HG03064 (cell line): ENCODE measurements around the gene PLAAT2.
"Not testable (repeated sequence)": the region's sequence is repeated elsewhere in the genome, so short reads cannot be mapped to it uniquely, and the experiment has no call there.

Source experiments
- ATAC-seq: cut with Tn5 transposase; IDR thresholded peaks from one replicate; pipeline ENCODE4 v1.9.1; 2021; ENCODE audit warnings: low read depth; ENCODE audit not compliant: unreplicated experiment

Gene PLAAT2

GRCh38 chr11:63563201-63564055, at the start of gene PLAAT2:
Gene PLAAT2 (minus strand): TSS chr11:63563379. CDS start chr11:63563324, 55 bp downstream.
- ATAC-seq = no peak

GRCh38 chr11:63612181-63612580, 49.0 kb upstream of the PLAAT2 start:
- no peak for ATAC-seq

DNA sequence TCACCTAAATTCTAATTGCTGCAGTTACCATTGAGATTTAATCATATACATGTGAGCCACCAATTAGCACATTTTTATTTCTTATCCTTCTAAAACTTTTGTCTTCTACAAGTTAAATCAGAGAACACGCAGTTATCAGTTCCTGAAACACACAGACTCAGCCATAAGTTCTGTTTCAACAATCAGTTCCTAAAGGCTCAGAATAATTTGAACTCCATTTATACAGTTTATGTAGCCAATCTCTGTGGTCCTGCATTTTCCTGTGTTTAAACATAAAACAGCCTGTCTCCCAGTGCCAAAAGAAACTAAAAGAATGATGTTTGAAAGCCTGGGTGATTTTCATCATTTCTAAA, 48.2 kb upstream of the PLAAT2 start:
- ATAC-seq = no peak

- no peak for ATAC-seq
Measured at GRCh38 chr11:63610604-63611394, 47.6 kb upstream of the PLAAT2 start.

DNA sequence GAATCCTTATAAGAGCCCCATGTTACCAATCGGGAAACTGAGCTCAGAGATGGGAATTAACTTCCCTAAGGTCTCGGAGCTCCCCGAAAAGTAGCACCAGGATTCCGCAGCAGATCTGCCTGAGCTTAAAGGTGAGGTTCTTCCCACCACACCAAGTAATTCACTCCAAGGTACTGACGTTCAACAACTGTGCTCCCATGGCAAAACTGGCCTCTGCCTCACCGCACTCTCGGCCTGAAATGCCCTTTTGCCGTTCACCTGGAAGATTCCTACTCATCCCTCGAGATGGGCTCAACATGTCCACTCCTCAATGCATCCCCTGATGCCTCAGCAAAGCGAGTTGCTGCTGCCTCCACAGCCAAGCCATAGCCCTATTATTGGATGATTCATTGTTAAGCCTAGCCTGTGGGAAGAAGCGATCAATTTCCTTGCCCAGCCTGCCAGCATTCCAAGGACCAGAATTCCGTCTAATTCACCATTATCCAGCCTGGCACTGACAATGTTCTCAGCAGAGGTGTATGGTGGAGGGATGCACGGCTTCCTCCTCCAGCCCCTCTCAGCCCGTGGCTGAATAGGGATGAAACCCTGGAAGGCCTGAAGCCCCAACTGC, 46.9 kb upstream of the PLAAT2 start:
- no peak for ATAC-seq

GRCh38 chr11:63609536-63609935, 46.4 kb upstream of the PLAAT2 start:
- ATAC-seq = no peak

DNA sequence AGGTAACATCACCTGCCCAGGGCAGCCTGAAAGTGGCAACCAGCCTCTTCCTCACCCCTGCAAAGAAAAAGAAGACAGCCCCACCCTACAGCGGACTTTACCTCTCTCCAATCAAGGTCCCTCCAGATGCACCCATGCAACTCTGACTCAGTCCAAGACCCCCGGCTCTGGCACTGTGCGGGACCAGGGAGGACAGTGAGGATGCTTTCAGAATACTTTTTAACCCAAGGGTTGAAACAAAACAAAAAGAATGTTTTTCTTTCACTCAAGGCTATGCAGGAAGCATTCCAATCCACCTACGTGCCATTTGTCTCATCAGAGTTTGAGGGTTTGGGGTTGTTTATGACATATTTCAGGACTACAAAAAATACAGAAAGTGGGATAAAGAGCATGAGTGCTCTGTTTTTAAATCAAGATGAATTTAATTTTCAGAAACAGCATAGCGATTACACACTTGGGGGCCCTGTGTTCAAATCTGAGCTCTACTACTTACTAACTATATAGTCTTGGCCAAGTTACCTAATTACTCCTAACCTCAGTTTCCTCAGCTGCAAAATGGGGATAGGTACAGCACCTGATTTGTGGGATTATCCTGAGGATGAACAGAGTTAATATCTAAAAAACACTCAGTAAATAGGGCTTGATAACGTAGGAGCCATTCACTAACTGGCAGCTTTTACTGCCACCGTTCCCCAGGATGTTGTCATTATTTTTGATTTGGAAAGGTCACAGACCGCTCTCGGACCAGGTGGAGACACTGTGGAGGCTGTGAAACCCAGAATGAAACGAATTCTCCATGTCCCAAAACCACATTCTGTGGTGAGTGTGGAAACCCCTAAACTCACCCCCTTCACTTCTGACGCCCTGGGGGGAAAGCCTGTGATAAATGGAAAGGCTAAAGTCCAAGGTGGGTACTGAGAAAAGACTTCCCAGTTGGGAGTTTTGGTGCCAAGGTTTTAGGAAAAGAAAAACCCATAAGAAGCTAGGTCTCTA, 45.5 kb upstream of the PLAAT2 start:
- ATAC-seq = no peak

GRCh38 chr11:63603180-63603518, 40.0 kb upstream of the PLAAT2 start:
- ATAC-seq = no peak

DNA sequence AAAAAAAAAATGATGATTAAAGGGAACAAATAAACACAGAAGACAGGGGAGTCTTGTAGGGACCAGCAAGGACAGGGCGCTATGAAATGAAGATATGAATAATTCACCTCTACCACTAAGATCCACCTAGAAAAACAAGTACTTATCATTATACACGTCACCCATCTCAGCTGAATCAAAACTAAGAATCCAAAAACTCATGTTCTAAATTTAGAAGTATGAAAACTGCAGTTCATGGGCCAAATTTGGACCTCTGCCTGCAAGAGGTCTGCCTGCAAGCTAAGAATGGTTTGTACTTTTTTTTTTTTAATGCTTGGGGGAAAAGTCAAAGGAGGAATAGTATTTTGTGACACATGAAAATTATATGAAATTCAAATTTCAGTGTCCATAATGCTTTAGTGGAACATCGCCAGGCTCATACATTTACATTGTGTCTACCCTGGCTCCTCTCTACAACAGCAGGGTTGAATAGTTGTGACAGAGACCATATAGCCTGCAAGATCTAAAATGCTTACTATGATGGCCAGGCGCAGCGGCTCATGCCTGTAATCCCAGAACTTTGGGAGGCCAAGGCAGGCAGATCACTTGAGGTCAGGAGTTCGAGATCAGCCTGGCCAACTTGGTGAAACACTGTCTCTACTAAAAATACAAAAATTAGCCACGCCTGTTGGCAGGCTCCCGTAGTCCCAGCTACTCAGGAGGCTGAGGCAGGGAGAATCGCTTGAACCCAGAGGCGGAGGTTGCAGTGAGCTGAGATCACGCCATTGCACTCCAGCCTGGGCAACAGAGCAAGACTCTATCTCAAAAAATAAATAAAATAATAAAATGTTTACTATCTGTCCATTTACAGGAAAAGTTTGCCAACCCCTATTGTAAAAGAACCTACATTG, 39.4 kb upstream of the PLAAT2 start:
- ATAC-seq = not testable (repeated sequence)

DNA sequence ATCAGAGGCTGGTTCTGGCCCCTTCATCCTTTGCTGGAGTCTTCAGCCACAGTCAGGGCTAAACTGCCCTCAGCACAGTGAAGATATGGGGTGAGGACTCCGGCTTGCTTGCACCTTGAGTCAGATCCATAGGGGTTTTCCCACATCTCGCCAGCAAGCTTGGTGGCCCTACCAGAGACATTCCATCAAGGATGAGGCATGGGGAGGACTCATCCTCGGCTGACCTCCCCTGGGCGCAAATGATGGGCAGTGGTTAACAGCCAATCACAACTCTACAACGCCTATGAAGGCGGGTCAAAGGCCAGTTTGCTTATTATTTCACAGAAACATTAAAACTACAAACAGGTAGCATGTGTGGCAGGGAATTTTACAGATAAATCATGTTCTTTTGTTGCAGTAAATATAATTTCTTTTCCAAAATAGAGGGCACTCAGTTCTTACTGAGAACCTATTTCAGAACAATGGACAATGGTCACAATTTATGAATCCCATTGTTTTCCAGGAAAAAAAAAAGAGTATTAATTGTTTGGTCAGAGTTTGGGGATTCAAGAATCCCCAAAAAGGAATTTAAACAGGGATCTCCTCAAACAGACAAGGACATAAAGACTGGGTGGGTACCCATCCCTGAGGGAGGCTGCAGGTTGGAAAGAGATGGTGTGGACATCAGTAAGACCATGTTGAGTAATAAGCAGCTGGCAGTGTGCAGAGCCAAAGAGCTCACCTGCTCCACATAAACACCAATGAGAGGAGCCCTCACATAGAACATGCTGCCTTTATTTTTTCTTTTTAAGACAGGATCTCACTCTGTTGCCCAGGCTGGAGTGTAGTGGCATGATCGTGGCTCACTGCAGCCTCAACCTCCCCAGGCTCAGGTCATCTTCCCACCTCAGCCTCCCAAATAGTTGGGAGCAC, 36.3 kb upstream of the PLAAT2 start:
- ATAC-seq = no peak

DNA sequence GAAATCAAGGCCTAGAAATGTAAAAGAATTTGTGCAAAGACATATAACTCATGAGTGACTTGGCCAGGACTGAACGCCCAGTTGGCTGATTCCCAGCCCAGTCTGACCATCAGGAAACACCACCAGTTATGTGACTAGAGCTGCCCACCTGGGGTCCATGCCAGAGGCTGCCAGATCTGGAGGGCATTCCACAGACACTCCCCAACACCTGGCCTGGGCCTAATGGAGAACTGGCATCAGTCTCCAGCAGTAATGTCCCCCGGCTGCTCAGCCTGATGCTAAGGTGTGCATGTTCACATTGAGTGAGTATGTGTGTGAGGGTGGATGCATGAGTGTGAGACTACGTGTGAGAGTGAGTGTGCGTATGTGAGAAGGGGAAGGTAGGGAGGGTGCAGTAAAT, 35.4 kb upstream of the PLAAT2 start:
- ATAC-seq = no peak

DNA sequence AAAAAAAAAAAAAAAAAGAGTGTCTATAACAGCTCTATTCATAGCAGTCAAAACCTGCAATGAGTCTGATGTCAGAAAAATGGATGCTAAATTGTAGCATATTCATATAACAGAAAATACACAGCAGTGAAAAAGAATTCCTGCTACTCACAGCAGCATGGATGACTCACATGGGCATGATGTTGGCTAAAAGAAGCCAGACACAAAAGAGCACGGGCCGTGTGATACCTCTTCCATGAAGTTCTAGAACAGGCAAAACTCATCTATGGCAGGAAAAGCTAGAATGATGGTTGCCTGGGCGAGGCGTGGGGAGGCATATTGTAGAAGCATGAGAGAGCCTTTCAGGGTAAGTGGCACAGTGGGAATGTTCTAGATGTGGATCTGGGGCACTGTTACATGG, 32.1 kb upstream of the PLAAT2 start:
- ATAC-seq = no peak

GRCh38 chr11:63592975-63593395, 29.8 kb upstream of the PLAAT2 start:
- no peak for ATAC-seq

GRCh38 chr11:63590024-63590788, 27.0 kb upstream of the PLAAT2 start:
- no peak for ATAC-seq

- no peak for ATAC-seq
Measured at GRCh38 chr11:63589000-63589399, 25.8 kb upstream of the PLAAT2 start.

DNA sequence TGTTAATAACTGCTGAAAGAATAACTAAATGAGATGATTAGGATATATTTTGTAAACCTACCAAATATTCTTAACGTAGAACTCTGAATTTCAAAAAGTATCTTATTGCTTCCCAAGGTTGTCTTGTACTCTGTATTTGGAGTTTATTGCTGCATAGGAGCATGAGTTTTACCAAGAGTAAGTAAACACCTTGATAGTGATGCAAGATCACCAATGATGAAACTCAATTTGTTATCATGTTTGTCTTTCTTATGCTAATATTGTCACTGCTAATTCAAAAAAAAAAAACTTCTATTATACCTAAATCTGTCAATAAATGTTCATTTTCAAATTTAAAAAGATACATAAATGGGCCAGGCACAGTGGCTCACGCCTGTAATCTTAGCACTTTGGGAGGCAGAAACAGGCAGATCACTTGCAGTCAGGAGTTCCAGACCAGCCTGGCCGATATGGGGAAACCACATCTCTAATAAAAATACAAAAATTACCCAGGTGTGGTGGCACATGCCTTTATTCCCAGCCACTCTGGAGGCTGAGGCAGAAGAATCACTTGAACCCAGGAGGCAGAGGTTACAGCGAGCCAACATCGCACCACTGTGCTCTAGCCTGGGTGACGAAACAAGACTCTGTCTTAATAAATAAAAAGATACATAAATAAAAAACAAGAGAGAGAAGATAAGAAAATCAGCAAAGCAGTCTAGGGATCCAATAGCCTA, 23.4 kb upstream of the PLAAT2 start:
- no peak for ATAC-seq

- no peak for ATAC-seq
Measured at GRCh38 chr11:63583357-63583677, 20.1 kb upstream of the PLAAT2 start.
